ENCODE measurements around the gene AFAP1L1.

GRCh38 chr5:149289301-149289700, 17.6 kb downstream of the AFAP1L1 start:
- TF ChIP-seq POLR2A (IDR thresholded peaks at IDR 0.05) (no peak), CTCF (IDR thresholded peaks at IDR 0.05) (no peak)
